Small intestine (tissue), 16 donors: ENCODE data around the gene SLC45A2. TPM values are rescaled to one million over a fixed set of nuclear protein-coding genes. Genes with fewer than 3 reads are reported as not detected.
A peak's percentile ranks its signal among the peaks of the same experiment; 100 is the strongest.
"Not testable (repeated sequence)": the region's sequence is repeated elsewhere in the genome, so short reads cannot be mapped to it uniquely, and the experiment has no call there.

Experiments
- DNase-seq, 2 donors: peaks; one replicate each; pipeline versions ENCODE4 v3.0.0 to v3.0.0-alpha.2; 2013
- FAIRE-seq: peaks from 2 replicates; lab custom pipeline; 2012; peaks lifted over from hg19 to GRCh38; lab: Jason Lieb, UNC
- H3K27ac ChIP-seq, 3 donors: one replicate each; pipeline ENCODE4 v1.5.1; 2013; ENCODE audit warnings: low read length in 2 of 3, mild to moderate bottlenecking in 2 of 3, control low read depth in 1 of 3, inconsistent platforms in 1 of 3, low read depth in 1 of 3, moderate library complexity in 1 of 3
- H3K27me3 ChIP-seq, 3 donors: one replicate each; pipeline ENCODE4 v1.6.1; 2013; ENCODE audit warnings: low read length in 3 of 3, inconsistent platforms in 1 of 3; ENCODE audit not compliant: control insufficient read depth in 3 of 3, insufficient read depth in 3 of 3
- H3K36me3 ChIP-seq, 3 donors: one replicate each; pipeline ENCODE4 v1.6.1; 2013; ENCODE audit warnings: low read length in 3 of 3, inconsistent platforms in 1 of 3, low read depth in 1 of 3, mild to moderate bottlenecking in 1 of 3, moderate library complexity in 1 of 3; ENCODE audit not compliant: control insufficient read depth in 3 of 3, insufficient read depth in 2 of 3
- H3K4me1 ChIP-seq, 3 donors: one replicate each; pipeline ENCODE4 v1.6.1; 2013; ENCODE audit warnings: low read length in 2 of 3, inconsistent platforms in 1 of 3, low read depth in 1 of 3, mild to moderate bottlenecking in 1 of 3, moderate library complexity in 1 of 3; ENCODE audit not compliant: control insufficient read depth in 3 of 3, insufficient read depth in 2 of 3
- H3K4me3 ChIP-seq, 3 donors: one replicate each; pipeline ENCODE4 v1.5.1; 2013; ENCODE audit warnings: low read length in 3 of 3, control low read depth in 1 of 3, inconsistent platforms in 1 of 3, low read depth in 1 of 3, mild to moderate bottlenecking in 1 of 3, moderate library complexity in 1 of 3
- H3K9me3 ChIP-seq, 2 donors: one replicate each; pipeline ENCODE4 v1.6.1; 2013; ENCODE audit warnings: low read depth in 1 of 2, low read length in 1 of 2; ENCODE audit not compliant: control insufficient read depth in 2 of 2, insufficient read depth in 1 of 2
- WGBS, 3 donors: extraction: QIAGEN DNeasy Blood & Tissue Kit; methylation state at CpG; one replicate each; pipeline ENCODE4 v1.1.7; 2013; 5-methylcytosine and 5-hydroxymethylcytosine counted together
- long read RNA-seq, 10 donors: transcript quantifications; one replicate each; lab custom pipeline, GENCODE V29; 2026
- polyA plus RNA-seq, 4 donors: library from polyadenylated mRNA; stranded (reverse) in 3 of 4; unstranded in 1 of 4; fragments of 200-250 nt in 3 of 4; fragments of 120-200 nt in 1 of 4; gene quantifications; one replicate each; pipeline versions ENCODE4 v1.2.1 to v1.2.3, GENCODE V29; 2013
- donor health status: healthy with polysubstance abuse.
- donor health status: control.
- donor health status: control.
- donor health status: Bipolar disorder and iron deficiency.
- donor health status: healthy.

The SLC45A2 gene, protein sequence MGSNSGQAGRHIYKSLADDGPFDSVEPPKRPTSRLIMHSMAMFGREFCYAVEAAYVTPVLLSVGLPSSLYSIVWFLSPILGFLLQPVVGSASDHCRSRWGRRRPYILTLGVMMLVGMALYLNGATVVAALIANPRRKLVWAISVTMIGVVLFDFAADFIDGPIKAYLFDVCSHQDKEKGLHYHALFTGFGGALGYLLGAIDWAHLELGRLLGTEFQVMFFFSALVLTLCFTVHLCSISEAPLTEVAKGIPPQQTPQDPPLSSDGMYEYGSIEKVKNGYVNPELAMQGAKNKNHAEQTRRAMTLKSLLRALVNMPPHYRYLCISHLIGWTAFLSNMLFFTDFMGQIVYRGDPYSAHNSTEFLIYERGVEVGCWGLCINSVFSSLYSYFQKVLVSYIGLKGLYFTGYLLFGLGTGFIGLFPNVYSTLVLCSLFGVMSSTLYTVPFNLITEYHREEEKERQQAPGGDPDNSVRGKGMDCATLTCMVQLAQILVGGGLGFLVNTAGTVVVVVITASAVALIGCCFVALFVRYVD
- polyA plus RNA-seq = under 1 TPM in 1 of 4 donors, not detected in 3; 0.27 TPM
- long read RNA-seq, donor 1 = 0 reads
- long read RNA-seq, donor 2 = 0 reads
- long read RNA-seq, donor 3 = 0 reads
- long read RNA-seq, donor 4 = 0 reads
- long read RNA-seq, donor 5 = 0 reads
- long read RNA-seq, donor 6 = 0 reads
- long read RNA-seq, donor 7, partial matches to known transcripts = 0 of 1 reads
- long read RNA-seq, donor 7, other reads (novel, unspliced or antisense) = 0 of 1 reads
- long read RNA-seq, donor 8 = 0 reads
- long read RNA-seq, donor 9 = 0 reads
- long read RNA-seq, donor 10 = 0 reads

DNA sequence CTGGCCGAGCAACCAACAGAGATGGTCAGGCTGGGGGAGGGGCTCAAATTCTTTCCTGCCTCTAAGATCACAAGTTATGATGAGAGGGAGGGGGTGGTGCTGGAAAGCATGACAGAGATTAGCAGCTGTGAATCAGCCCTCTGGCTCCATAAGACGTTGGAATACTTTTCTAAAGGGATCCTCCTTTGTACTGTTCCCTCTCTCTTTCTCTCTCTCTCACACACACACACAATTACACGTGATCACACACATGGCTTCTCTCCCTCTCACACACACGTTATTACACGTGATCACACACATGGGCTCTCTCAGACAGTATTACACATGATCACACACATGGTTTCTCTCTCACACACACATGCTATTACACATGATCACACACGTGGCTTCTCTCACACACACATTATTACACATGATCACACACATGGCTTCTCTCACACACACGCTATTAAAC is at the start of gene SLC45A2:
TSS of gene SLC45A2 (minus strand) at position 23 of the 454 bp plus-strand sequence. CDS start 110 bp downstream, outside the sequence.
- Histone ChIP-seq H3K4me3 (no peak within 1 kb of the TSS), H3K9me3 (peaks cover 0 to 5% of the 10 kb centered on the region in 2 donors), H3K36me3 (peaks cover 7 to 15% (median 11%) of the 10 kb centered on the region in 3 donors), H3K4me1 (peaks cover 0 to 2% (median 0%) of the 10 kb centered on the region in 3 donors), H3K27me3 (no peaks in the 10 kb centered on the region), H3K27ac (no peak within 1 kb of the TSS)
- FAIRE-seq = no peak
- no peak for DNase-seq
- 74 to 78% (median 75%) methylated on average over 6 to 7 of the region's 7 CpGs for WGBS, 3 donors

DNA sequence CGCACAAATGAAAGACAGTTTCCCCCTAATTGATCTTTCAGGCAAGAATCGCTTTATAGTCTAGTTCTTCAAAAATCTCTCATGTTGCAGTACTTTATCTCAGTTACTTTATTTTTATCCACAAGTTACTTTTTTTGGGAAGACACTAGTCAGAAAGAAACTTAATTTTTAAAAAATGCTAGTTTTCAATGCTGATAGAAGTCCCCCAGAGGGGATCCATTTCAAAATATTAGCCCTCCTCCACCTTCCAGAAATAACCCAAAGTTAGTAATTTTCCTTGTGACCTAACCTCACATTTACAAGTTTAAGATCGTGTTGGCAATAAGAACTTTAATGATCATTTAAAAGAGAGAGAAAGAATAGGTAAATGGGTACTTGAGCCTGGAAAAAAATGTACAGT is 47.5 kb upstream of the SLC45A2 start:
- no peak overlapping the region for H3K4me3 ChIP-seq
- H3K9me3 ChIP-seq = peaks cover 0 to 3% of the 10 kb centered on the region in 2 donors
- 84 to 95% (median 92%) methylated on average over 3 of the region's 3 CpGs for WGBS, 3 donors
- no peaks in the 10 kb centered on the region for H3K27me3 ChIP-seq
- FAIRE-seq (no peak), DNase-seq (no peak)
- peaks cover 0 to 17% (median 0%) of the 10 kb centered on the region in 3 donors for H3K36me3 ChIP-seq
- H3K4me1 ChIP-seq = peaks cover 0 to 17% (median 0%) of the 10 kb centered on the region in 3 donors
- H3K27ac ChIP-seq = no peak overlapping the region

DNA sequence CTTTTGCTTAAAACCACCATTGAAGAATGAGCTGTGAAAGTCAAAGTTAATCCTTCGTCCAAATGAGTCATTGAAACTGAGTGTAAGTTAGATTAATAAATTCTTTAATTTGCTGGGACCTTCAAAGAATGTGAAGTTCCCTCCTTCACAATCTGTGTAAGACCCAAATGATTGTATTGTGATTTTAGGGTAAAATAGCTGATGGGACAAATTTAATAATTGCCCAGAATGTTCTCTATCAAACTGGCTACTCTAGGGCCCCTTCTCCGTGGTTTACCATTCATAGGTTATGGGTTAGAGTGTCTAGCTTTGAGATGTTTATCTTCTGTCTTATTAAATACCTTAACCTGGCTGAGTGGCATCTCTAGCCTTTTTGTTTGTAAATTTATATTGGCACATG is 46.6 kb upstream of the SLC45A2 start:
- H3K9me3 ChIP-seq = peaks cover 0 to 3% of the 10 kb centered on the region in 2 donors
- H3K27me3 ChIP-seq = no peaks in the 10 kb centered on the region
- WGBS, 3 donors = 71 to 94% (median 85%) methylated on average over 2 of the region's 2 CpGs
- H3K27ac ChIP-seq = no peak overlapping the region
- H3K4me1 ChIP-seq = peaks cover 0 to 17% (median 0%) of the 10 kb centered on the region in 3 donors
- FAIRE-seq (no peak), DNase-seq (no peak)
- no peak overlapping the region for H3K4me3 ChIP-seq
- H3K36me3 ChIP-seq = peaks cover 0 to 20% (median 0%) of the 10 kb centered on the region in 3 donors

DNA sequence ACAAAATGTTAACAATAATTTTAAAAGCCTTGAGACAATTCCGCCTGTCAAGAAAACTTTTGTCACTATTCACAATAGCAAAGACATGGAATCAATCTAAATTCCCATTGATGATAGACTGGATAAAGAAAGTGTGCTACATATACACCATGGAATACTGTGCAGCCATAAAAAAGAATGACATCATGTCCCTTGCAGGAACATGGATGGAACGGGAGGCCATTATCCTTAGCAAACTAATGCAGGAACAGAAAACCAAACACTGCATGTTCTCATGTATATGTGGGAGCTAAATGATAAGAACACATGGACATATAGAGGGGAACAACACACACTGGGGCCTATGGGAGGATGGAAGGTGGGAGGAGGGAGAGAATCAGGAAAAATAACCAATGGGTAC is 46.1 kb upstream of the SLC45A2 start:
- DNase-seq, H3K27ac ChIP-seq, H3K4me3 ChIP-seq, H3K27me3 ChIP-seq, FAIRE-seq, H3K9me3 ChIP-seq: not testable (repeated sequence)
- Histone ChIP-seq H3K36me3 (peaks cover 0 to 22% (median 0%) of the 10 kb centered on the region in 3 donors), H3K4me1 (peaks cover 0 to 17% (median 0%) of the 10 kb centered on the region in 3 donors)
- WGBS, 3 donors = 97 to 100% (median 100%) methylated on average over 2 of the region's 2 CpGs

DNA sequence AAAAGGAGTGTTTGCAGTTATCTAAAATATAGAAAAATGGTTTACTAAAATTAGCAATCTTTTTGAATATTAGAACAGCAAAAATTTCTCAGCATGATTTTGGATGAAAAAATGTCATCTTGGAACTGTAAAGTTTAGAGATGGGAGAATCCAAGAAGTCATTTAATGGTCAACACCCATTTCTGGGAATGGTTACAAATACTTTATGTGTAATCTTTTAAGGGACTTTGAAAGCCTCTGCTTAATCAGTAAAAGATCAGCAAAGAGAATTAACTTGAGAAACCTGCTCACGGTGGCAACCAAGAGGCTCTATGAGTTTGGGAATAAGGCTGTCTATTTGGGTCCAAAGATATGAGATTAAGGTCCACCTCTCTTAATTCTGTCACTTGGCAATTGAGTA is 45.6 kb upstream of the SLC45A2 start:
- FAIRE-seq = no peak
- 31 to 61% (median 39%) methylated on average over 1 of the region's 1 CpG for WGBS, 3 donors
- DNase-seq = no peak
- peaks cover 0 to 1% of the 10 kb centered on the region in 2 donors for H3K9me3 ChIP-seq
- H3K36me3 ChIP-seq = peaks cover 0 to 18% (median 0%) of the 10 kb centered on the region in 3 donors
- H3K4me1 ChIP-seq = peaks cover 0 to 12% (median 0%) of the 10 kb centered on the region in 3 donors
- H3K4me3 ChIP-seq = no peak overlapping the region
- no peak overlapping the region for H3K27ac ChIP-seq
- H3K27me3 ChIP-seq = no peaks in the 10 kb centered on the region

DNA sequence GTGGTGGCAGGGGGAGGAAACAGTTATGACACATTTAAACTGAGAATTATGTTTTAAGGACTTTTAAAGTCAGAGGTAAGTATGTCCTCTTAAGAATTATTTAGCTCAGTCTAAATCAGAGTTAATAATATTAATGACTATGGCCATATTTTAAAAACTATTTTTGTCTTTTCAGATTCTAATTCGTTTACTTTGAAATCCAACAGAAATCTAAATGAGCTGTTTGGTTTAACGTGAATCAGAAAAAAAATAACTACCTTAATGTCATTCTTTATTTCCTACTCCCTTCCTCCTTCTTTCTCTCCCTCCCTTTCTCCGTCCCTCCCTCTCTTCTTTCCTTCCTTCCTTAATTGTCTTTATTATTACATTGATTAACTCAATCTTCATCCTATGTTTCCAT is 43.9 kb upstream of the SLC45A2 start:
- Histone ChIP-seq H3K4me1 (no peaks in the 10 kb centered on the region), H3K27ac (no peak overlapping the region), H3K27me3 (no peaks in the 10 kb centered on the region), H3K9me3 (no peaks in the 10 kb centered on the region), H3K36me3 (peaks cover 0 to 15% (median 0%) of the 10 kb centered on the region in 3 donors), H3K4me3 (no peak overlapping the region)
- no peak for DNase-seq
- no peak for FAIRE-seq
- 84 to 90% (median 90%) methylated on average over 3 of the region's 3 CpGs for WGBS, 3 donors

DNA sequence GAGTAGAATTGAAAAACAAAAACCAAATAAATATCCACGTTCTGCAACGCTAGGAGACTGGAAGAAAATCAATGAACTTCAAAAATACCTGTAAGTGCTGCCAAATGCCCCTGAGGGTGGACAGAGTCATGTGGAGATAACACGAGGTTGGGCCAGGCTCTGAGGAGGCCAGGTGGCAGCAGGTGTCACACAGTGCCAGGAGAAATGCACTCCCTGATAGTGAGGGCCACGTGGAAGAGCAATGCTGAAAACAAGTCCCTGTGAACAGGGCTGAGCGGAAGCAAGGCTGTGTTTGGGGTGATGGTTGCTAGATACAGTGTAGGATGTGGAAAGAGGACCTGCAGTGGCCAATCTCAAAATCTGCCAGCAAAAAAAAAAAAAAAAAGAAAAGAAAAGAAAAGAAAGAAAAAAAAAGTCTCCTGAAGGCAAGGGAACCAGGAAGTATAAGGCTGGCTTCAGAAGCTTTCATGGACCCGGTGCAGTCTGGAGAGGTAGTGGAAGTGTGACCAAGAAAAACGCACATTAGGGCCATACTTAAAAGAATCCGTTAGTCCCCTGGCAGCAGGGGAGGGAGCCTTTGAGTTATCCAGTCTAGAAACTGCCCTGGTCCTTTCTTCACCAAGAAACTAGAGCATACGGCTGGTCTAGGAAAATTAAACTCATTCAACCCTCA is 41.7 kb upstream of the SLC45A2 start:
- FAIRE-seq = no peak
- H3K27ac ChIP-seq = peak overlapping the region in 1 of 3 donors; percentile 18
- 37 to 69% (median 48%) methylated on average over 9 of the region's 9 CpGs for WGBS, 3 donors

More for the DNA sequence above, 41.7 kb upstream of the SLC45A2 start:
- Histone ChIP-seq H3K4me3 (no peak overlapping the region), H3K9me3 (no peaks in the 10 kb centered on the region), H3K36me3 (peaks cover 0 to 12% (median 0%) of the 10 kb centered on the region in 3 donors), H3K4me1 (peaks cover 0 to 7% (median 0%) of the 10 kb centered on the region in 3 donors), H3K27me3 (no peaks in the 10 kb centered on the region)
- peak in 1 of 2 donors; percentile 66 for DNase-seq
